GM23338 (cell line): Measurements from ENCODE around the gene ROGDI. TPM values are rescaled to one million over a fixed set of nuclear protein-coding genes. Genes with fewer than 3 reads are reported as not detected.

Experiments
- ATAC-seq: fragments of 200-7000 bp; cut with Tn5 transposase; 3 replicates; pipeline ENCODE4 v1.9.1; 2020
- DNase-seq: peaks from one replicate; pipeline ENCODE4 v3.0.0-alpha.2; 2015; ENCODE audit warnings: low spot score
- H2AFZ ChIP-seq: fragments of 200-600 bp; sonication (generic); 2 replicates; pipeline ENCODE4 v1.8.0; 2016; ENCODE audit warnings: antibody characterized with exemption, mild to moderate bottlenecking, moderate library complexity
- H3F3A ChIP-seq: fragments of 200-600 bp; sonication (generic); replicated peaks from 2 replicates; pipeline ENCODE4 v1.8.0; 2017; ENCODE audit warnings: antibody characterized with exemption, mixed run types, low read depth
- H3K27ac ChIP-seq: fragments of 200-600 bp; sonication (generic); 2 replicates; pipeline ENCODE4 v1.6.1; 2016; ENCODE audit warnings: low read depth
- H3K27me3 ChIP-seq: fragments of 200-600 bp; sonication (generic); 2 replicates; pipeline ENCODE4 v1.8.0; 2016; ENCODE audit warnings: mild to moderate bottlenecking, mixed run types, moderate library complexity; ENCODE audit not compliant: insufficient read depth
- H3K36me3 ChIP-seq: fragments of 200-600 bp; sonication (generic); 2 replicates; pipeline ENCODE4 v1.8.0; 2016; ENCODE audit warnings: mild to moderate bottlenecking; ENCODE audit not compliant: insufficient read depth
- H3K4me1 ChIP-seq: fragments of 200-600 bp; sonication (generic); 2 replicates; pipeline ENCODE4 v1.8.0; 2016; ENCODE audit warnings: mild to moderate bottlenecking, moderate library complexity; ENCODE audit not compliant: insufficient read depth
- H3K4me2 ChIP-seq: fragments of 200-600 bp; sonication (generic); 2 replicates; pipeline ENCODE4 v1.7.1; 2017; ENCODE audit warnings: mixed run types
- H3K4me3 ChIP-seq: fragments of 200-600 bp; sonication (generic); 2 replicates; pipeline ENCODE4 v1.6.1; 2016; ENCODE audit warnings: mixed run types
- H3K79me2 ChIP-seq: fragments of 200-600 bp; sonication (generic); replicated peaks from 2 replicates; pipeline ENCODE4 v1.8.0; 2017; ENCODE audit warnings: mild to moderate bottlenecking; ENCODE audit not compliant: insufficient read depth
- H3K9me2 ChIP-seq: fragments of 200-600 bp; sonication (generic); 2 replicates; pipeline ENCODE4 v1.8.0; 2017; ENCODE audit not compliant: insufficient read depth
- H4K20me1 ChIP-seq: fragments of 200-600 bp; sonication (generic); replicated peaks from 2 replicates; pipeline ENCODE4 v1.8.0; 2017; ENCODE audit warnings: mild to moderate bottlenecking; ENCODE audit not compliant: insufficient read depth
- H3K27ac Mint-ChIP-seq: 2 replicates; pipeline ENCODE4 v1.8.0; 2020; ENCODE audit warnings: inconsistent platforms, mild to moderate bottlenecking, moderate library complexity, mixed read lengths
- H3K27me3 Mint-ChIP-seq: 3 replicates; pipeline ENCODE4 v1.8.0; 2022; ENCODE audit warnings: low read depth, mild to moderate bottlenecking, moderate library complexity, mixed read lengths, inconsistent platforms; ENCODE audit not compliant: insufficient read depth, poor library complexity
- H3K36me3 Mint-ChIP-seq: 3 replicates; pipeline ENCODE4 v1.8.0; 2021; ENCODE audit warnings: low read depth, mild to moderate bottlenecking, inconsistent platforms, moderate library complexity, mixed read lengths
- H3K4me1 Mint-ChIP-seq: 3 replicates; pipeline ENCODE4 v1.8.0; 2020; ENCODE audit warnings: mild to moderate bottlenecking, inconsistent platforms, mixed read lengths
- H3K4me3 Mint-ChIP-seq: 3 replicates; pipeline ENCODE4 v1.8.0; 2021; ENCODE audit warnings: moderate library complexity, mild to moderate bottlenecking, inconsistent platforms, mixed read lengths
- H3K9me3 Mint-ChIP-seq: 3 replicates; pipeline ENCODE4 v1.8.0; 2020; ENCODE audit warnings: moderate library complexity, mild to moderate bottlenecking, inconsistent platforms, mixed read lengths
- CREB1 ChIP-seq: fragments of 250-450 bp; sonication (Bioruptor Pico); IDR thresholded peaks from 2 replicates; pipeline ENCODE4 v1.5.0; 2020; ENCODE audit warnings: low read depth, mild to moderate bottlenecking, moderate library complexity
- EZH2 ChIP-seq: fragments of 200-600 bp; sonication (generic); IDR thresholded peaks from one replicate; pipeline ENCODE4 v1.8.0; 2017; ENCODE audit warnings: antibody characterized with exemption, mild to moderate bottlenecking, low read depth; ENCODE audit not compliant: unreplicated experiment
- JUNB ChIP-seq: IDR thresholded peaks from one replicate; pipeline ENCODE4 v1.6.1; 2016; ENCODE audit warnings: antibody characterized with exemption; ENCODE audit not compliant: unreplicated experiment
- NANOG ChIP-seq: IDR thresholded peaks from 2 replicates; pipeline ENCODE4 v1.6.1; 2016; ENCODE audit warnings: antibody characterized with exemption, borderline replicate concordance
- STAT1 ChIP-seq: IDR thresholded peaks from one replicate; pipeline ENCODE4 v1.6.1; 2016; ENCODE audit warnings: antibody characterized with exemption; ENCODE audit not compliant: unreplicated experiment
- ZNF462 ChIP-seq: fragments of 250-450 bp; sonication (Bioruptor Pico); IDR thresholded peaks from 2 replicates; pipeline ENCODE4 v1.5.0; 2020; ENCODE audit warnings: mild to moderate bottlenecking, moderate library complexity
- polyA plus RNA-seq: library from polyadenylated mRNA; unstranded; fragments of >200 nt; fragmentation: Nextera tagmentation; extraction: Ambion mirVana; gene quantifications from 2 replicates; pipeline ENCODE4 v1.2.1, GENCODE V29; 2016
- total RNA-seq: library from RNA; depleted of rRNA; stranded (reverse); fragments of >200 nt; shearing (Covaris generic); gene quantifications from 2 replicates; pipeline ENCODE4 v1.2.3, GENCODE V29; 2014
- TF ChIP-seq, protein P1 (sequence below): IDR thresholded peaks from one replicate; pipeline ENCODE4 v1.6.1; 2018; ENCODE audit warnings: antibody characterized with exemption; ENCODE audit not compliant: unreplicated experiment
- TF ChIP-seq, protein P2 (sequence below): IDR thresholded peaks from 2 replicates; pipeline ENCODE4 v1.6.1; 2016; ENCODE audit warnings: antibody characterized with exemption
- TF ChIP-seq, protein P3 (sequence below), 2 experiments: fragments of 200-600 bp in 1 of 2; sonication (generic) in 1 of 2; conservative IDR thresholded peaks; 2 replicates each; pipeline versions ENCODE4 v1.5.1 to v1.6.1; 2016 to 2017; ENCODE audit warnings: antibody characterized with exemption in 2 of 2, low read depth in 2 of 2, mild to moderate bottlenecking in 2 of 2, moderate library complexity in 1 of 2

ROGDI gene
- total and polyA plus RNA-seq, 2 experiments from 2014 or later: 30.3 to 38.8 TPM

DNA sequence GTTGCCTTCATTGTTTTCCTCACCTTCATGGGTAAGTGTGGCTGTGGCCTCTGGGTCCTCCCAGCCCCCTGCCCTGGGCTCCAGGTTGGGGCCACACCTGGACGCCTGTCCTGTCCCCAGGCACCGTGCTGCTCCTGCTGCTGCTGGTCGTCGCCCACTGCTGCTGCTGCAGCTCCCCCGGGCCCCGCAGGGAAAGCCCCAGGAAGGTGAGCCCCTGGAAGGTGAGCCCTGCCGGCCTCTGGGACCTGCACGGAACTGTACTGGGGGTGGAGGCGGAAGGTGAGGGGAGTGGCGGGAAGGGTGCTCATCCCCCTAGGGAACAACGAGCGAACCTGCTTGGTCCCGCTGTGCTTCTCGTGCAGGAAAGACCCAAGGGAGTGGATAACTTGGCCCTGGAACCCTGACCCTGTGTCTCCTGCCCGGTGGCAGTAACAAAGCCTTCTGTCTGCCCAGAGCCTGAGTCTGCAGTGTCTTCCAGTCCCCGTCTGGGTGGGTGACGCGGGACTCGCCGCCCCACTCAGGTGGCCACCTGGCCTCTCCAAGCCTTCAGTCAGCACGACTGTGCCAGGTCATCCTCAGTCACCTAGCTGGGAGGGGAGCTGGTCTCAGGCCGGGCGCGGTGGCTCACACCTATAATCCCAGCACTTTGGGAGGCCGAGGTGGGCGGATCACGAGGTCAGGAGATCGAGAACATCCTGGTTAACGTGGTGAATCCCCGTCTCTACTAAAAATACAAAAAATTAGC lies 6.4 kb downstream of the ROGDI start (continued):
- TF ChIP-seq CREB1: no peak
- TF ChIP-seq JUNB: no peak
- TF ChIP-seq STAT1: no peak
- TF ChIP-seq NANOG: no peak
- TF ChIP-seq, protein P1, sequence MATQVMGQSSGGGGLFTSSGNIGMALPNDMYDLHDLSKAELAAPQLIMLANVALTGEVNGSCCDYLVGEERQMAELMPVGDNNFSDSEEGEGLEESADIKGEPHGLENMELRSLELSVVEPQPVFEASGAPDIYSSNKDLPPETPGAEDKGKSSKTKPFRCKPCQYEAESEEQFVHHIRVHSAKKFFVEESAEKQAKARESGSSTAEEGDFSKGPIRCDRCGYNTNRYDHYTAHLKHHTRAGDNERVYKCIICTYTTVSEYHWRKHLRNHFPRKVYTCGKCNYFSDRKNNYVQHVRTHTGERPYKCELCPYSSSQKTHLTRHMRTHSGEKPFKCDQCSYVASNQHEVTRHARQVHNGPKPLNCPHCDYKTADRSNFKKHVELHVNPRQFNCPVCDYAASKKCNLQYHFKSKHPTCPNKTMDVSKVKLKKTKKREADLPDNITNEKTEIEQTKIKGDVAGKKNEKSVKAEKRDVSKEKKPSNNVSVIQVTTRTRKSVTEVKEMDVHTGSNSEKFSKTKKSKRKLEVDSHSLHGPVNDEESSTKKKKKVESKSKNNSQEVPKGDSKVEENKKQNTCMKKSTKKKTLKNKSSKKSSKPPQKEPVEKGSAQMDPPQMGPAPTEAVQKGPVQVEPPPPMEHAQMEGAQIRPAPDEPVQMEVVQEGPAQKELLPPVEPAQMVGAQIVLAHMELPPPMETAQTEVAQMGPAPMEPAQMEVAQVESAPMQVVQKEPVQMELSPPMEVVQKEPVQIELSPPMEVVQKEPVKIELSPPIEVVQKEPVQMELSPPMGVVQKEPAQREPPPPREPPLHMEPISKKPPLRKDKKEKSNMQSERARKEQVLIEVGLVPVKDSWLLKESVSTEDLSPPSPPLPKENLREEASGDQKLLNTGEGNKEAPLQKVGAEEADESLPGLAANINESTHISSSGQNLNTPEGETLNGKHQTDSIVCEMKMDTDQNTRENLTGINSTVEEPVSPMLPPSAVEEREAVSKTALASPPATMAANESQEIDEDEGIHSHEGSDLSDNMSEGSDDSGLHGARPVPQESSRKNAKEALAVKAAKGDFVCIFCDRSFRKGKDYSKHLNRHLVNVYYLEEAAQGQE: no peak
- TF ChIP-seq, protein P2, sequence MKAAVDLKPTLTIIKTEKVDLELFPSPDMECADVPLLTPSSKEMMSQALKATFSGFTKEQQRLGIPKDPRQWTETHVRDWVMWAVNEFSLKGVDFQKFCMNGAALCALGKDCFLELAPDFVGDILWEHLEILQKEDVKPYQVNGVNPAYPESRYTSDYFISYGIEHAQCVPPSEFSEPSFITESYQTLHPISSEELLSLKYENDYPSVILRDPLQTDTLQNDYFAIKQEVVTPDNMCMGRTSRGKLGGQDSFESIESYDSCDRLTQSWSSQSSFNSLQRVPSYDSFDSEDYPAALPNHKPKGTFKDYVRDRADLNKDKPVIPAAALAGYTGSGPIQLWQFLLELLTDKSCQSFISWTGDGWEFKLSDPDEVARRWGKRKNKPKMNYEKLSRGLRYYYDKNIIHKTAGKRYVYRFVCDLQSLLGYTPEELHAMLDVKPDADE: no peak
- TF ChIP-seq, protein P3, sequence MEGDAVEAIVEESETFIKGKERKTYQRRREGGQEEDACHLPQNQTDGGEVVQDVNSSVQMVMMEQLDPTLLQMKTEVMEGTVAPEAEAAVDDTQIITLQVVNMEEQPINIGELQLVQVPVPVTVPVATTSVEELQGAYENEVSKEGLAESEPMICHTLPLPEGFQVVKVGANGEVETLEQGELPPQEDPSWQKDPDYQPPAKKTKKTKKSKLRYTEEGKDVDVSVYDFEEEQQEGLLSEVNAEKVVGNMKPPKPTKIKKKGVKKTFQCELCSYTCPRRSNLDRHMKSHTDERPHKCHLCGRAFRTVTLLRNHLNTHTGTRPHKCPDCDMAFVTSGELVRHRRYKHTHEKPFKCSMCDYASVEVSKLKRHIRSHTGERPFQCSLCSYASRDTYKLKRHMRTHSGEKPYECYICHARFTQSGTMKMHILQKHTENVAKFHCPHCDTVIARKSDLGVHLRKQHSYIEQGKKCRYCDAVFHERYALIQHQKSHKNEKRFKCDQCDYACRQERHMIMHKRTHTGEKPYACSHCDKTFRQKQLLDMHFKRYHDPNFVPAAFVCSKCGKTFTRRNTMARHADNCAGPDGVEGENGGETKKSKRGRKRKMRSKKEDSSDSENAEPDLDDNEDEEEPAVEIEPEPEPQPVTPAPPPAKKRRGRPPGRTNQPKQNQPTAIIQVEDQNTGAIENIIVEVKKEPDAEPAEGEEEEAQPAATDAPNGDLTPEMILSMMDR (conservative IDR thresholded peaks at IDR 0.05; ENCODE audit: low read depth in 2 of 2): no peak

DNA sequence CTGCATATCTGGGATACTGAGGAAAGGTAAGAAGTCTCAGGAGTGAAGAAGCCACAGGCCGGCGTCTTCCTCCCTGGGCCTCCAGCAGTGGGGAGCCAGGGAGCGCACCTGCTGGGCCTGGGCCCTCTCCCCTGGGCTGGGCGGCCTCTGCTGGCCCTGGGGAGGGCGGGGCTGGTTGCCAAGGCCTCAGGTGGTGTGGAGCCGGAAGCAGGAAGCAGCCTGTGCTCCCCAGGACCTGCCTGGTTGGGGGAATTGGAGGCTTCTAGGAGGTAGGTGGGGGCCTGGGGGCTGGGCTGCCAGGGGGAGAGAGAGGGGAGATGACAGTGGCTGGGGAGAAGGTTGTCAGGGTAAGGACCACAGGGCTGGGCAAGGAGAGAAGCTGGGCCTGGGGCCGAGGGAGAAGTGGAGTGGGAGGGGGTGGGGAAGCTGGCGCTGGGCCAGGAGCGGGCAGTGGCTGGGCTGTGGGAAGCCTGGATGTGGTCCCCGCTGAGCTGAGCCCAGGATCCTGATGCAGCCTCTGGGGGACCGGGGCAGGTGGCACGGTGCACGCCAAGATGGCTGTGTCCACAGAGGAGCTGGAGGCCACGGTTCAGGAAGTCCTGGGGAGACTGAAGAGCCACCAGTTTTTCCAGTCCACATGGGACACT lies 7.1 kb downstream of the ROGDI start, which contains the start of gene SMIM22:
Gene SMIM22, plus strand, starts transcription at position 189 of the 647 bp plus-strand sequence. Its CDS starts 366 bp downstream, at position 555.
- Histone ChIP-seq H3K4me3 (no peak within 1 kb of the TSS), H2AFZ (no peak within 1 kb of the TSS), H3K36me3 (peaks cover 3% of the 10 kb centered on the region; the same call in 1 of the 2 replicates), H3K9me2 (no peaks in the 10 kb centered on the region), H3K27ac (no peak within 1 kb of the TSS), H3K27me3 (no peaks in the 10 kb centered on the region), H3F3A (no peaks in the 10 kb centered on the region; the same call in 1 of the 2 replicates), H3K4me1 (no peaks in the 10 kb centered on the region), H3K79me2 (no peaks in the 10 kb centered on the region), H4K20me1 (no peaks in the 10 kb centered on the region), H3K4me2 (no peak within 1 kb of the TSS)
- Mint-ChIP-seq H3K27ac (no peak within 1 kb of the TSS), H3K4me1 (no peaks in the 10 kb centered on the region; the same call in 2 of the 3 replicates), H3K27me3 (peaks cover 3% of the 10 kb centered on the region), H3K36me3 (peaks cover 7% of the 10 kb centered on the region; the same call in 2 of the 3 replicates), H3K4me3 (no peak within 1 kb of the TSS), H3K9me3 (no peaks in the 10 kb centered on the region)
- ATAC-seq: peak; percentile 62
- TF ChIP-seq ZNF462 (CRISPR knock-in tag) (no peak), EZH2 (no peak)
- DNase-seq: peak; percentile 32
